CD4-positive, alpha-beta T cell treated with Interleukin-21 for 1 hour (primary cell): ENCODE data around the gene MIGA2.
"Not testable (repeated sequence)": the region's sequence is repeated elsewhere in the genome, so short reads cannot be mapped to it uniquely, and the experiment has no call there.

Source experiments
- DNase-seq: peaks from one replicate; pipeline ENCODE4 v3.0.0-alpha.2; 2020

Gene MIGA2

GRCh38 chr9:129102791-129103594 lies 66.6 kb downstream of the MIGA2 start:
- peak; percentile 10 for DNase-seq

- DNase-seq, result no peak
Observed at GRCh38 chr9:129103595-129103965, 67.2 kb downstream of the MIGA2 start.

GRCh38 chr9:129104051-129104450 lies 67.6 kb downstream of the MIGA2 start:
- no peak for DNase-seq

- DNase-seq, result no peak
Observed at GRCh38 chr9:129105857-129106694, 69.7 kb downstream of the MIGA2 start.

GRCh38 chr9:129107651-129108050 lies 71.2 kb downstream of the MIGA2 start:
- DNase-seq, result no peak

- no peak for DNase-seq
Observed at GRCh38 chr9:129108083-129108804, 71.8 kb downstream of the MIGA2 start.

GRCh38 chr9:129108805-129109536 lies 72.5 kb downstream of the MIGA2 start:
- no peak for DNase-seq

GRCh38 chr9:129109537-129109903 lies 73.1 kb downstream of the MIGA2 start:
- no peak for DNase-seq

- no peak for DNase-seq
Observed at GRCh38 chr9:129109952-129110739, 73.7 kb downstream of the MIGA2 start.

GRCh38 chr9:129110740-129111527 lies 74.5 kb downstream of the MIGA2 start, which contains the start of the genes CRAT and PTPA:
CRAT (minus strand) TSS chr9:129110793; CDS start chr9:129110509, 284 bp downstream.
PTPA (plus strand) TSS chr9:129111415; CDS start chr9:129111601, 186 bp downstream.
- DNase-seq, result peak; percentile 96

GRCh38 chr9:129111528-129112151 lies 75.2 kb downstream of the MIGA2 start:
- DNase-seq, result peak; percentile 4

GRCh38 chr9:129112526-129112925 lies 76.1 kb downstream of the MIGA2 start:
- not testable (repeated sequence) for DNase-seq

GRCh38 chr9:129113645-129114304 lies 77.3 kb downstream of the MIGA2 start:
- DNase-seq, result no peak

- DNase-seq, result no peak
Observed at GRCh38 chr9:129118799-129119198, 82.4 kb downstream of the MIGA2 start.

- no peak for DNase-seq
Observed at GRCh38 chr9:129121483-129121882, 85.1 kb downstream of the MIGA2 start.
